ENCODE measurements around the gene BTG4. TPM values are rescaled to one million over a fixed set of nuclear protein-coding genes. Genes with fewer than 3 reads are reported as not detected.

Gene BTG4
- total RNA-seq, 2 donors from 2014 or later, result 0.23 TPM; not detected in 1

- Mint-ChIP-seq H3K36me3 (ENCODE audit: insufficient read depth in 2 of 2) (no peaks in the 10 kb centered on the region), H3K27me3 (ENCODE audit: low read depth) (peaks cover 49% of the 10 kb centered on the region), H3K4me1 (ENCODE audit: low read depth) (peaks cover 19% of the 10 kb centered on the region), H3K4me3 (no peak overlapping the region), H3K27ac (no peak overlapping the region), H3K9me3 (no peaks in the 10 kb centered on the region)
- DNase-seq (no peak), ATAC-seq (replicated peaks in 1 of 2) (no peak)
These were observed 1.9 kb downstream of the BTG4 start for GRCh38 chr11:111510311-111510710.

GRCh38 chr11:111502611-111503010 lies 9.6 kb downstream of the BTG4 start:
- Mint-ChIP-seq H3K4me3 (no peak overlapping the region), H3K36me3 (ENCODE audit: insufficient read depth in 2 of 2) (no peaks in the 10 kb centered on the region), H3K4me1 (ENCODE audit: low read depth) (no peaks in the 10 kb centered on the region), H3K27me3 (ENCODE audit: low read depth) (peaks cover 40% of the 10 kb centered on the region), H3K9me3 (no peaks in the 10 kb centered on the region), H3K27ac (no peak overlapping the region)
- DNase-seq, result no peak
- ATAC-seq (replicated peaks in 1 of 2), result no peak

- Mint-ChIP-seq H3K9me3 (no peaks in the 10 kb centered on the region), H3K27ac (no peak overlapping the region), H3K36me3 (ENCODE audit: insufficient read depth in 2 of 2) (no peaks in the 10 kb centered on the region), H3K4me3 (no peak overlapping the region), H3K27me3 (ENCODE audit: low read depth) (peaks cover 46% of the 10 kb centered on the region), H3K4me1 (ENCODE audit: low read depth) (no peaks in the 10 kb centered on the region)
- no peak for DNase-seq
- no peak for ATAC-seq (replicated peaks in 1 of 2)
These were observed 11.7 kb downstream of the BTG4 start for GRCh38 chr11:111500481-111500880.

- Mint-ChIP-seq H3K27me3 (ENCODE audit: low read depth) (peaks cover 52% of the 10 kb centered on the region), H3K4me1 (ENCODE audit: low read depth) (no peaks in the 10 kb centered on the region), H3K9me3 (no peaks in the 10 kb centered on the region), H3K4me3 (no peak overlapping the region), H3K36me3 (ENCODE audit: insufficient read depth in 2 of 2) (no peaks in the 10 kb centered on the region), H3K27ac (no peak overlapping the region)
- ATAC-seq (replicated peaks in 1 of 2) (no peak), DNase-seq (no peak)
These were observed 12.7 kb downstream of the BTG4 start for GRCh38 chr11:111499483-111499882.

DNA sequence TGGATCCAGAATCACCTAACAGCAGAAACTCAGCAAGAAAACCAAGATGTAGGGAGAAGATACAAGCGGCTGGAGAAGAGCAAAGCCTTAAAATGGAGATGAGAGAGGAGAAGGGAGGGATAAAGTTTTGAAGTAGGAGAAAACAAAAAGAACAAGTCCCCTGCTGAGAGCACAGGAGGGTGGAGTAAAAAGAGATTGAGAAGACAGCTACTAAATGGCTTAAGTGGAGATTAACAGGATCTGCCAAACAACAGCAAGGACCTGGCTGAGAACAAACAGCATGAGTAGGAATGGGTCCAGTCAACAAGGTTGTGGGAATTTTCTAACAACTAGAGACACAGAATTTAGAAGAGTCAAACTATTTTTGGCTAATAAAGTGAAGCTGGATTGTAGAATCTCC lies 18.1 kb downstream of the BTG4 start:
- H3K4me3 Mint-ChIP-seq, result no peak overlapping the region
- H3K27ac Mint-ChIP-seq, result no peak overlapping the region
- DNase-seq, result no peak
- H3K36me3 Mint-ChIP-seq (ENCODE audit: insufficient read depth in 2 of 2), result no peaks in the 10 kb centered on the region
- no peak for ATAC-seq (replicated peaks in 1 of 2)
- no peaks in the 10 kb centered on the region for H3K9me3 Mint-ChIP-seq
- peaks cover 44% of the 10 kb centered on the region for H3K27me3 Mint-ChIP-seq (ENCODE audit: low read depth)
- H3K4me1 Mint-ChIP-seq (ENCODE audit: low read depth), result no peaks in the 10 kb centered on the region

- no peak overlapping the region for H3K4me3 Mint-ChIP-seq
- DNase-seq (no peak), ATAC-seq (replicated peaks in 1 of 2) (no peak)
- peaks cover 2 to 10% of the 10 kb centered on the region in 2 donors for H3K36me3 Mint-ChIP-seq (ENCODE audit: insufficient read depth in 2 of 2)
- H3K27me3 Mint-ChIP-seq (ENCODE audit: low read depth), result peaks cover 31% of the 10 kb centered on the region
- no peaks in the 10 kb centered on the region for H3K4me1 Mint-ChIP-seq (ENCODE audit: low read depth)
- no peak overlapping the region for H3K27ac Mint-ChIP-seq
- peaks cover 4 to 5% of the 10 kb centered on the region in 2 donors for H3K9me3 Mint-ChIP-seq
These were observed 21.7 kb downstream of the BTG4 start for GRCh38 chr11:111490496-111490895.

DNA sequence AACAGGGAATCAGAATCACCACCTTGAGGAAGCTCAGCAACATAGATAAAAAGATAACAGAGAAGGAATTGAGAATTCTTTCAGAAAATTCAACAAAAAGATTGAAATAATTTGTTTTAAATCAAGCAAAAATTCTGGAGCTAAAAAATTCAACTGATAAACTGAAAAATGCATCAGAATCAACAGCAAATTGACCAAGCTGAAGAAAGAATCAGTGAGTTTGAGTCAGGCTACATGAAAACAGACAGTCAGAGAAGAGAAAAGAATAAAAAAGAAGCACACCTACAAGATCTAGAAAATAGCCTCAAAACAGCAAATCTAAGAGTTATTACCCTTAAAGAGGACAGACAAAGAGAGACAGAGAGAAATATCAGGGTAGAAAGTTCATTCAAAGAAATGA lies 28.8 kb downstream of the BTG4 start:
- H3K36me3 Mint-ChIP-seq (ENCODE audit: insufficient read depth in 2 of 2), result peaks cover 9 to 27% of the 10 kb centered on the region in 2 donors
- H3K4me1 Mint-ChIP-seq (ENCODE audit: low read depth), result peaks cover 7% of the 10 kb centered on the region
- ATAC-seq (replicated peaks in 1 of 2) (no peak), DNase-seq (no peak)
- peaks cover 17 to 19% of the 10 kb centered on the region in 2 donors for H3K9me3 Mint-ChIP-seq
- no peak overlapping the region for H3K4me3 Mint-ChIP-seq
- H3K27me3 Mint-ChIP-seq (ENCODE audit: low read depth), result peaks cover 46% of the 10 kb centered on the region
- H3K27ac Mint-ChIP-seq, result peak overlapping the region; percentile 7

DNA sequence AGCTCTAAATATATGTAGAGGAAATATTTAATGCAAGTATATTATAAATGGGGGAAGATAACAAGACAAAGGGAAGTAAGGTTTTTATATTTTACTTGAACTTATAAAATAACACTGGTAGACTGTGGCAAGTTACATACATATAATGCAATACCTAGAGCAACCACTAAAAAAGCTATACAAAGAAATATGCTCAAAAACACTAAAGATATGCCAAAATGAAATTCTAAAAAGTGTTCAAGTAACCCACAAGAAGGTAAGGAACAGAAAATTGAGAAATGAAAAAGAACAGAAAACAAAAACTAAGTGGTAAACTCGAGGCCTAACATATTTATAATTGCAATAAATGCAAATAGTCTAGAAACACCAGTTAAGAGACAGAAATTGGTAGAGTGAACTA lies 32.5 kb downstream of the BTG4 start:
- Mint-ChIP-seq H3K4me1 (ENCODE audit: low read depth) (peaks cover 7% of the 10 kb centered on the region), H3K4me3 (no peak overlapping the region), H3K27ac (no peak overlapping the region), H3K9me3 (peaks cover 13 to 18% of the 10 kb centered on the region in 2 donors), H3K27me3 (ENCODE audit: low read depth) (peaks cover 55% of the 10 kb centered on the region), H3K36me3 (ENCODE audit: insufficient read depth in 2 of 2) (peaks cover 8 to 20% of the 10 kb centered on the region in 2 donors)
- DNase-seq, result no peak
- no peak for ATAC-seq (replicated peaks in 1 of 2)

DNA sequence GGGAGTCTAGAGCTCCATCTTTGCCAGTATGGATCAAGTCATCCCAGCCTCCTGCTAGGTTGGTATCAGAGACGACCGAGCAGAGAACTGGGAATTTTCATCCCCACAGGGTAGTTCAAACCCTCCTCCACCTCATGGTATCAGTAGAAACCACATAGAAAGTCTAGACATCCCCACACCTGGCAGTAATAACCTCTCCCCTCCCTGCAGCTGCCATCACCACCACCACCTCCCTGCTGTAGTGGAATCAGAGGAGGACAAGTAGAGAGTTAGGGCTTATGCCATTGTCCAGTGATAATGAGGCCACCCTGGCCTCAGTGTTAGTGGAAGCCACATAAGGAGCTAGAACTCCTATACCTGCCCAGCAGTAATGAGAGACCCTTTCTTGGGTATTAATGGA lies 34.3 kb downstream of the BTG4 start:
- H3K9me3 Mint-ChIP-seq, result peaks cover 3 to 11% of the 10 kb centered on the region in 2 donors
- H3K4me1 Mint-ChIP-seq (ENCODE audit: low read depth), result peaks cover 7% of the 10 kb centered on the region
- peaks cover 1 to 8% of the 10 kb centered on the region in 2 donors for H3K36me3 Mint-ChIP-seq (ENCODE audit: insufficient read depth in 2 of 2)
- no peak for ATAC-seq (replicated peaks in 1 of 2)
- H3K27me3 Mint-ChIP-seq (ENCODE audit: low read depth), result peaks cover 40% of the 10 kb centered on the region
- DNase-seq, result no peak
- H3K4me3 Mint-ChIP-seq, result no peak overlapping the region
- no peak overlapping the region for H3K27ac Mint-ChIP-seq

DNA sequence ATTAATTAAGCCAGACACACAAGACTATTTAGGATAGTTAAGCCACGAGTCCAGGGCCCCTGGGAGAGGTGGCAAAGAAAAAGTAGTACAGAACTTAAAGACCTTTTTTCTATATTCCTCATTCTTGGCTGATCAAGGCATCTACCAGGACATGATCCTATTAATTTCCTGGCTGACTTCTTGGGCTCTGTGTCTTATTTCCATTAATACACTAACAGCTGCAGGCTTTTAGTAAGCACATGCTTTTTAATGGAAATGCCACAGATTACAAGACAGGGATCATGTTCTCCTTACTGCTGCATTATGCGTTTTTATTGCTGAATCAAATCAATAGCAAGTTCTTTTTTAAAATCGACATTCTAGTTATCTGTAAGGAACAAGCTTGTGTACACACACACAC lies 35.2 kb downstream of the BTG4 start:
- ATAC-seq (replicated peaks in 1 of 2) (no peak), DNase-seq (no peak)
- H3K4me1 Mint-ChIP-seq (ENCODE audit: low read depth), result peaks cover 7% of the 10 kb centered on the region
- H3K4me3 Mint-ChIP-seq, result no peak overlapping the region
- H3K9me3 Mint-ChIP-seq, result peaks cover 0 to 9% of the 10 kb centered on the region in 2 donors
- H3K36me3 Mint-ChIP-seq (ENCODE audit: insufficient read depth in 2 of 2), result peaks cover 0 to 2% of the 10 kb centered on the region in 2 donors
- peaks cover 35% of the 10 kb centered on the region for H3K27me3 Mint-ChIP-seq (ENCODE audit: low read depth)
- H3K27ac Mint-ChIP-seq, result no peak overlapping the region

DNA sequence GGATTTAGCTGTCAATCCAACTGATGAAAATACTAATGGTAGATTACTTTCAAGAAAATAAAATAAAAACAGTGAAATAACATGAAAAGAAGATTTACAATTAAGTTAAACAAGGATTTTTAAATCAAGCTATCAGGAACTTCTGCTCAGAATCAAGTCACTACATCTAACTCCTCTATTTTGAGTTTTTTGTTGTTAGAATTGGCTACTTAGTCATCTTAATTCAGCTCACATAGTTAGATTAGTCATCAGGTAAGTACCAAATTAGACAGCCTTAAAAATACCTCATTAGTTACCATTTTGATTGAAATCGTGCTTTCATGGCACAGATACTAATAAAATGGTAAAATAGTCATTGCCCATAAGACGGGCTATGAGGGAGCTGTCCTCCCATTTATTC lies 35.8 kb downstream of the BTG4 start:
- DNase-seq (no peak), ATAC-seq (replicated peaks in 1 of 2) (no peak)
- peaks cover 0 to 2% of the 10 kb centered on the region in 2 donors for H3K36me3 Mint-ChIP-seq (ENCODE audit: insufficient read depth in 2 of 2)
- peaks cover 34% of the 10 kb centered on the region for H3K27me3 Mint-ChIP-seq (ENCODE audit: low read depth)
- no peak overlapping the region for H3K4me3 Mint-ChIP-seq
- no peak overlapping the region for H3K27ac Mint-ChIP-seq
- H3K9me3 Mint-ChIP-seq, result peaks cover 0 to 9% of the 10 kb centered on the region in 2 donors
- peaks cover 7% of the 10 kb centered on the region for H3K4me1 Mint-ChIP-seq (ENCODE audit: low read depth)

DNA sequence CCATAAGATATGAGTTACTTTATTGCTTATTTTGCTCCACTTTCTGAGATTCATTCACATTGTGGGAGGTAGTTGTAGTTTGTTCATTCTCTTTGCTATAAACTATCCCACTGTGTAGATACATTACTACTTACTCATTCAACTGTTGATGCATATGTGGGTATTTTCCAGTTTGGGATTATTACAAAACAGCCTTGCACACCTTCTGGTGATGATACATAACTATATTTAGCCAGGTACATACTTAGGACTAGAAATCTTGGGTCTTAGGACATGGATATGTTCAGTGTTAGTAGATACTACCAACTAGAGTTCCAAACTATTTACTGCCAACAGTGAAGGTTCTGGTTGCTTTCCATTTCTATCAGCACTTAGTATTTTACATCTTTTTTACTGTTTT lies 37.8 kb downstream of the BTG4 start:
- no peak for DNase-seq
- ATAC-seq (replicated peaks in 1 of 2), result no peak
- H3K4me3 Mint-ChIP-seq, result no peak overlapping the region
- no peaks in the 10 kb centered on the region for H3K4me1 Mint-ChIP-seq (ENCODE audit: low read depth)
- peaks cover 0 to 5% of the 10 kb centered on the region in 2 donors for H3K9me3 Mint-ChIP-seq
- peaks cover 0 to 2% of the 10 kb centered on the region in 2 donors for H3K36me3 Mint-ChIP-seq (ENCODE audit: insufficient read depth in 2 of 2)
- peaks cover 32% of the 10 kb centered on the region for H3K27me3 Mint-ChIP-seq (ENCODE audit: low read depth)
- no peak overlapping the region for H3K27ac Mint-ChIP-seq

DNA sequence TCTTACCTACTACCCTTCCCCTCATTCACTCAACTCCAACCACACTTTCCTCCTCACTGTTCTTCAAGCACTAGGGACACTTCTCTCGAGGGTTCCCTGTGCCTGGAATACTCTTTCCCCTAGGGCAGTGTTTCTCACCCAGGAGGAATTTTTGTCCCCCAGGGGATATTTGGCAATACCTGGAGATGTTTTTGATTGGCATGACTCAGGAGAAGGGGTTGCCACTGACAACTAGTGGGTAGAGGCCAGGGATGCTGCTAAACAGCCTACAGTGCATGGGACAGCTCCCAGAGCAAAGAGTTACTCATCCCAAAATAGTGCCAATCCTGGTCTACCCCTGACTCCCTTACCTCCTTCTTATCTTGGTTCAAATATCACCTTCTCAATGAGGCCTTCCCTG lies 40.0 kb downstream of the BTG4 start:
- Mint-ChIP-seq H3K27ac (no peak overlapping the region), H3K36me3 (ENCODE audit: insufficient read depth in 2 of 2) (peaks cover 0 to 2% of the 10 kb centered on the region in 2 donors), H3K4me1 (ENCODE audit: low read depth) (no peaks in the 10 kb centered on the region), H3K9me3 (peaks cover 0 to 5% of the 10 kb centered on the region in 2 donors), H3K27me3 (ENCODE audit: low read depth) (peaks cover 29% of the 10 kb centered on the region), H3K4me3 (no peak overlapping the region)
- ATAC-seq (replicated peaks in 1 of 2) (no peak), DNase-seq (no peak)

- no peak overlapping the region for H3K27ac Mint-ChIP-seq
- H3K4me3 Mint-ChIP-seq, result no peak overlapping the region
- no peaks in the 10 kb centered on the region for H3K36me3 Mint-ChIP-seq (ENCODE audit: insufficient read depth in 2 of 2)
- H3K9me3 Mint-ChIP-seq, result peaks cover 0 to 1% of the 10 kb centered on the region in 2 donors
- no peak for ATAC-seq (replicated peaks in 1 of 2)
- no peak for DNase-seq
- peaks cover 37% of the 10 kb centered on the region for H3K27me3 Mint-ChIP-seq (ENCODE audit: low read depth)
- no peaks in the 10 kb centered on the region for H3K4me1 Mint-ChIP-seq (ENCODE audit: low read depth)
These were observed 43.0 kb downstream of the BTG4 start for GRCh38 chr11:111469200-111469599.

Measured in activated T-cell treated with anti-CD3 and anti-CD28 coated beads, Interleukin-2, amount 50 U/mL, for 72 hours (primary cell).